ENCODE results near the gene NELFB. TPM values are rescaled to one million over a fixed set of nuclear protein-coding genes. Genes with fewer than 3 reads are reported as not detected.
A peak's percentile ranks its signal among the peaks of the same experiment; 100 is the strongest.

NELFB gene
- total and polyA plus RNA-seq, 9 of the 15 experiments (the other 6 are each of a cell fraction or from before 2014, with no cell fraction given) = 0.24 to 84.0 (median 29.7) TPM

DNA sequence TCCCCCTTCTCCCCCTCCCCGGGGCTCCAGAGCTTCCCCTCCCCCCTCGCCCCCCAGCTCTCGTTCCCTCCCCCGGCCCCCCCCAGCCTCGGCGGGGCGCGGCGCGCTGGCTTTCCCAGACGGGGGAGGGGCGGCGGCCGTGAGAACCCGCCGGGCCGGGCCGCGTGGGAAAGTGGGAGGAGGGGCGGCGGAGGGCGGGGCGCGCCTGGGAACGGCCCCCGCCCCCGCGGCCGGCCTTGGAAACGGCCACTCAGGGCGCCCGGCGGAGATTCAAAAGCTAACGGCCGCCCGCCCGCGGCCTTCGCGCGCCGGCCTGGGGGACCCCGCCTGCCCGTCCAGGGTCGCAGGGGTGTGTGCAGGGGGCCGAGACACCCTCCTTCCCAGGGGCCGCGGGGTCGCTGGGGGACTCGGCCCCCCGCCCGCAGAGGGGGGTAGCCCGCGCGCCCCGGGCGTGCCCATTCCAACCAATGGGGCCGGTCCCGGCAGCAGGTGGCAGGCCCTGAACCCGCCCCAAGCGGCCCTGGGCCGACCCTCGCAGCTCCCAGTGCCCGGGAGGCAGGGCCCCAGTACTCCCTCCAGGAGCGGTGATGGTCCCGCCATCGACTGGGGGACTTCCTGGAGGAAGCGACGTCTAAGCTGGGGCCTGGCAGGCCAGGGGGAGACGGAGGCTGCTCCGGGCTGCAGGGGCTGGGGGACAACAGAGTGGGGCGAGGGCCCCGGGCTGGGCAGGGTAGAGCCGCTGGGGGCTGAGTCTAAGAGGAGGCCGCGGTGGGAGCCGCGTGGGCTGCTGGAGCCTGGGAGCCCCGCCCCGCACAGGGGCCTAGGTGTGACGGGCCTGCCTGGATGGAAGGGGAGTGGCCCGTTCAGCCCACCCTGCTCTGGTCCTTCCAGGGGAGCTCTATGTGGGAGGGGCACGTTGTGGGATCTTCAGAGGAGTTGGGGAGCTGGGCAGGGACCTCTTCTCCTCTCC lies 61.2 kb downstream of the NELFB start:
- Histone ChIP-seq H3K9me3 (replicated peaks; ENCODE audit: control insufficient read depth, insufficient read depth, low read depth, low read length) (no peaks in the 10 kb centered on the region), H3K79me2 (ENCODE audit: control insufficient read depth, insufficient read depth, low read length) (no peaks in the 10 kb centered on the region), H3K4me2 (ENCODE audit: insufficient read depth, low read length) (peak overlapping the region; percentile 55), H4K20me1 (replicated peaks; ENCODE audit: control insufficient read depth, insufficient read depth, low read length) (0 out of 2 replicates have a peak, but pooled peaks cover 1% of the 10 kb centered on the region), H2AFZ (ENCODE audit: low read depth, low read length) (peak overlapping the region; percentile 80), H3K4me1 (replicated peaks in 1 of 2; ENCODE audit: control insufficient read depth in 2 of 2, insufficient read depth in 2 of 2, low read length in 2 of 2) (peaks cover 12 to 97% of the 10 kb centered on the region in 2 experiments), H3K36me3 (ENCODE audit: control insufficient read depth, insufficient read depth, low read length) (no peaks in the 10 kb centered on the region), H3K27ac (ENCODE audit: extremely low read depth, low read depth, low read length) (peak overlapping the region; percentile 91), H3K4me3 (peak overlapping the region; percentile 45), H3K9me1 (ENCODE audit: control insufficient read depth, insufficient read depth, low read length) (no peaks in the 10 kb centered on the region), H3K9ac (ENCODE audit: insufficient read depth in 1 of 2, low read depth in 2 of 2, low read length in 2 of 2) (peak overlapping the region; percentile 87 to 93; a peak in 3 of 4 replicates), H3K27me3 (ENCODE audit: control insufficient read depth in 2 of 2, insufficient read depth in 2 of 2, low read length in 2 of 2) (no peaks in the 10 kb centered on the region)
- WGBS (ENCODE audit: insufficient coverage, low coverage, missing lambda C conversion rate) = 13% methylated on average over 32 of the region's 83 CpGs
- ChIA-PET CTCF (ENCODE audit: low intra/inter-chr PET ratio) (no interaction called here), POLR2A (interaction anchor here (0.6 to 1.2 kb wide), 7 partner anchors 13 to 165 kb away, joined by 3 to 8 read pairs (median 3); partner anchors contain the start of gene NRARP)
- in situ Hi-C loops (cut with MboI) = no loop called here
- DNase-seq (ENCODE audit: extremely low read depth in 1 of 4, low spot score in 3 of 4) = peak; percentile 86 to 95 (median 94)
- no TSS peak for BruUV-seq (replicated peaks)
- intact Hi-C loops (cut with micrococcal nuclease) = no loop called here
- FAIRE-seq = no peak
- peak; percentile 76 for ATAC-seq
- no peak for TF ChIP-seq HSF4 (CRISPR knock-in tag; IDR thresholded peaks at IDR 0.05; ENCODE audit: borderline replicate concordance)
- TF ChIP-seq FOXP1 (CRISPR knock-in tag; IDR thresholded peaks at IDR 0.05) = peak; percentile 21; the same call in 1 of the 2 replicates
- TF ChIP-seq TRIM24 (IDR thresholded peaks at IDR 0.05) = 0 out of 4 replicates have a peak, but pooled peaks of 1 of the 2 experiments have one; percentile 16
- TF ChIP-seq ZNF316 (IDR thresholded peaks at IDR 0.05) = no peak
- TF ChIP-seq, protein P1, sequence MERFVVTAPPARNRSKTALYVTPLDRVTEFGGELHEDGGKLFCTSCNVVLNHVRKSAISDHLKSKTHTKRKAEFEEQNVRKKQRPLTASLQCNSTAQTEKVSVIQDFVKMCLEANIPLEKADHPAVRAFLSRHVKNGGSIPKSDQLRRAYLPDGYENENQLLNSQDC (CRISPR knock-in tag; IDR thresholded peaks at IDR 0.05) = no peak
- peak; percentile 46; the same call in 1 of the 2 replicates for TF ChIP-seq ATF7 (IDR thresholded peaks at IDR 0.05)
- TF ChIP-seq TAL1 (IDR thresholded peaks at IDR 0.05) = no peak
- TF ChIP-seq STAG1 (CRISPR knock-in tag; IDR thresholded peaks at IDR 0.05; ENCODE audit: borderline replicate concordance) = no peak
- TF ChIP-seq HDAC1 (IDR thresholded peaks at IDR 0.05) = peak in 1 of 2 experiments; percentile 44; a peak in 1 of 4 replicates
- TF ChIP-seq MCM5 (IDR thresholded peaks at IDR 0.05; ENCODE audit: low read depth) = no peak
- 0 out of 2 replicates have a peak, but pooled peaks have one; percentile 49 for TF ChIP-seq ZNF224 (CRISPR knock-in tag; IDR thresholded peaks at IDR 0.05)
- TF ChIP-seq, protein P2, sequence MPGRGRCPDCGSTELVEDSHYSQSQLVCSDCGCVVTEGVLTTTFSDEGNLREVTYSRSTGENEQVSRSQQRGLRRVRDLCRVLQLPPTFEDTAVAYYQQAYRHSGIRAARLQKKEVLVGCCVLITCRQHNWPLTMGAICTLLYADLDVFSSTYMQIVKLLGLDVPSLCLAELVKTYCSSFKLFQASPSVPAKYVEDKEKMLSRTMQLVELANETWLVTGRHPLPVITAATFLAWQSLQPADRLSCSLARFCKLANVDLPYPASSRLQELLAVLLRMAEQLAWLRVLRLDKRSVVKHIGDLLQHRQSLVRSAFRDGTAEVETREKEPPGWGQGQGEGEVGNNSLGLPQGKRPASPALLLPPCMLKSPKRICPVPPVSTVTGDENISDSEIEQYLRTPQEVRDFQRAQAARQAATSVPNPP (IDR thresholded peaks at IDR 0.05; ENCODE audit: borderline replicate concordance, insufficient read depth, insufficient read length) = no peak
- TF ChIP-seq, protein P3, sequence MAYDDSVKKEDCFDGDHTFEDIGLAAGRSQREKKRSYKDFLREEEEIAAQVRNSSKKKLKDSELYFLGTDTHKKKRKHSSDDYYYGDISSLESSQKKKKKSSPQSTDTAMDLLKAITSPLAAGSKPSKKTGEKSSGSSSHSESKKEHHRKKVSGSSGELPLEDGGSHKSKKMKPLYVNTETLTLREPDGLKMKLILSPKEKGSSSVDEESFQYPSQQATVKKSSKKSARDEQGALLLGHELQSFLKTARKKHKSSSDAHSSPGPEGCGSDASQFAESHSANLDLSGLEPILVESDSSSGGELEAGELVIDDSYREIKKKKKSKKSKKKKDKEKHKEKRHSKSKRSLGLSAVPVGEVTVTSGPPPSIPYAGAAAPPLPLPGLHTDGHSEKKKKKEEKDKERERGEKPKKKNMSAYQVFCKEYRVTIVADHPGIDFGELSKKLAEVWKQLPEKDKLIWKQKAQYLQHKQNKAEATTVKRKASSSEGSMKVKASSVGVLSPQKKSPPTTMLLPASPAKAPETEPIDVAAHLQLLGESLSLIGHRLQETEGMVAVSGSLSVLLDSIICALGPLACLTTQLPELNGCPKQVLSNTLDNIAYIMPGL (CRISPR knock-in tag; IDR thresholded peaks at IDR 0.05) = peak; percentile 23; the same call in 1 of the 2 replicates
- TF ChIP-seq BRF1 (IDR thresholded peaks at IDR 0.05; ENCODE audit: borderline replicate concordance, extremely low read depth, insufficient read length) = no peak
- TF ChIP-seq ZEB2 (IDR thresholded peaks at IDR 0.05) = no peak
- no peak for TF ChIP-seq TRIM28 (IDR thresholded peaks at IDR 0.05)
- TF ChIP-seq ETS2 (tag; IDR thresholded peaks at IDR 0.05; ENCODE audit: borderline replicate concordance, poor library complexity, severe bottlenecking) = no peak
- no peak for TF ChIP-seq NFXL1 (CRISPR knock-in tag; IDR thresholded peaks at IDR 0.05)
- TF ChIP-seq ZNF785 (CRISPR knock-in tag; IDR thresholded peaks at IDR 0.05) = no peak
- TF ChIP-seq TEAD4 (IDR thresholded peaks at IDR 0.05; ENCODE audit: low read length) = no peak
- no peak for TF ChIP-seq TEAD4 (CRISPR knock-in tag; IDR thresholded peaks at IDR 0.05; ENCODE audit: borderline replicate concordance)
